OCI-M1 (cell line): ENCODE data around the gene SLC25A21.

ENCODE experiments used
- DNase-seq: peaks from one replicate; lab custom pipeline; 2025; lab: John Stamatoyannopoulos, UW

SLC25A21 gene

GRCh38 chr14:37088356-37089215 lies 83.8 kb downstream of the SLC25A21 start:
- DNase-seq: no peak

GRCh38 chr14:37087520-37087919 lies 84.9 kb downstream of the SLC25A21 start:
- no peak for DNase-seq

DNA sequence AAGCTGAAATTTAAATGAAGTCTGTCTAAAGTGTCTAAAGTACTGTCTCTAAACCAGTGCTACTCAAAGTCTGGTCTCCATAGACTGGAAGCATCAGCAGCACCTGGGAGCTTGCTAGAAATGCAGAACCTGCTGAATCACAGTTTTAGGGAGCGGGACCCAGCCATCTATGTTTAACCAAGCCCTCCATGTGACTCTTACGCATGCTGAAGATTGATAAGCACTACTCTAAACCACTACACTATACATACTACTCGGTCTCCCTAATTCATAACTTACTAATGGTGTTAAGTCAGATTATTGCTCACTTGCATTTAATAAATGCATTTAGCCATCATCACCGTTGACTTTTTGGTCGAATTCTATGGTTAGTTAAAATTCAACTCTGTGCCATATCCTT lies 88.8 kb downstream of the SLC25A21 start:
- DNase-seq: peak; percentile 35

DNA sequence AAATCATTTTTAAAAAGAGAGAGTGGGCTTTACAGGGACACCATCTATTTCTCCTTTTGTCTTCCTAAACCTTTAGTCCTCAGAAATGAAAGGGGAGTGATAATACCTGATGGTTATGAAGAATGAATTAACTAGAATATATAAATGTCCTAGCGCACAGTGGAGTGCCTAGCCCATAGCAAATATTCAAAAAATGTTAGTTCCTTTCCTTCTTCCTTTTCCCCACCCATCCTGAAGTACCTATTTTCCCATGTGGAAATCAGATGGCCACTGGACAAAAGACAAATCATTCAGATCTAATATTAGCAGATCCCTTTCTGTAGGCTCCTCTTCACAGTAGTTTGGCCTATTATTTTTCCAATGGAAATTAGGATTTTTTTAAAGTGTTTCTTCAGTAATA lies 90.0 kb downstream of the SLC25A21 start:
- no peak for DNase-seq

- no peak for DNase-seq
Observed at GRCh38 chr14:37081856-37082255, 90.5 kb downstream of the SLC25A21 start.

DNA sequence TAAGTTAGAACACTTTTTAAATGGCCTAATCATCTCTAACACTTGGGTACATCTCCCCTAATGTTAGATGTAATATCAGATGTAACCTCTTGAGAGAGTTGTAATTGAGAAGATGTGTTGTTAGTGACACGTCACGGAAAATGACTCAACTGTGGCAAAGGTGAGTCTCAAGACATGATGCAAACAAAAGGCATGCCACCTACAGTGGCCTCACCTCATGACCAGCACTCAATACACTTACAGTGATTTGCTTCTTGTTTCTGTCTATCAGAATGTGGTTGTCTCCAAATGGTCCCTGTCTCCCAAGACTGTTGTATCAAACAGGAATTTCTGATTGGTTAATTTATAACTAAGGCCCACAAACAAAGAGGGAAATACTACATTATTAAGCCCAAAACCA lies 91.2 kb downstream of the SLC25A21 start:
- no peak for DNase-seq

- no peak for DNase-seq
Observed at GRCh38 chr14:37078131-37078530, 94.3 kb downstream of the SLC25A21 start.

- DNase-seq: peak; percentile 67
Observed at GRCh38 chr14:37074320-37074719, 98.1 kb downstream of the SLC25A21 start.

DNA sequence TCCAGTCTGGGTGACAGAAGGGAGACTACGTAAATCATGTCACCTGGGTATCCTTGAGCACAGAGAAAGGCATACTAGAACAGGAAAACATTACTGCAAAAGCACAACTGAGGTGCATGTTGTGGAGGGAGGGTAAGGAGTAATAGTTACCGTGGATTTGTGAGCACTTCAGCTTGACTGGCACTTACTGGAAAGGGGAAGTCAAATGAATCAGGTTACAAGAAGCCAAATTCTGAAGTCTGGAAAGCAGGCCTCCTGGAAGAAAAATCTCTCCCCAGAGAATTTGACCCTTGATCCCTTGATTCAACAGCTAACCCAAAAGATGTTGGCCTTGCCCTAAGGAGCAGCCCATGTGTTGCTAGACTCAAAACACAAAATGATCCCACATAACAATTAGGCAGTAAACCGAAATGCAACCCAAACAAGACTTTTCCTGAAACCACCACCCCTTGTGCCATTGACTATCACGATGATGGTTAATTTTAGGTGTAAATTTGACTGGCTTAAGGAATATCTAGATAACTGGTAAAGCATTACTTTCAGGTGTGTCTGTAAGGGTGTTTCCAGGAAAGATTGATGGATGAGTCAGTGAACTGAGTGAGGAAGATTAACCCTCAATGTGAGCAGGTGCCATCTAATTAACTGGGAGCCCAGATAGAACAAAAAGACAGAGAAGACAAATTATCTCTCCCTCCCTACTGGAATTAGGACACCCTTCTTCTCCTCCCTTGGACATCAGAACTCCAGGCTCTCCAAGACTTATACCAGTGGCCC lies 108.8 kb downstream of the SLC25A21 start:
- peak; percentile 32 for DNase-seq

DNA sequence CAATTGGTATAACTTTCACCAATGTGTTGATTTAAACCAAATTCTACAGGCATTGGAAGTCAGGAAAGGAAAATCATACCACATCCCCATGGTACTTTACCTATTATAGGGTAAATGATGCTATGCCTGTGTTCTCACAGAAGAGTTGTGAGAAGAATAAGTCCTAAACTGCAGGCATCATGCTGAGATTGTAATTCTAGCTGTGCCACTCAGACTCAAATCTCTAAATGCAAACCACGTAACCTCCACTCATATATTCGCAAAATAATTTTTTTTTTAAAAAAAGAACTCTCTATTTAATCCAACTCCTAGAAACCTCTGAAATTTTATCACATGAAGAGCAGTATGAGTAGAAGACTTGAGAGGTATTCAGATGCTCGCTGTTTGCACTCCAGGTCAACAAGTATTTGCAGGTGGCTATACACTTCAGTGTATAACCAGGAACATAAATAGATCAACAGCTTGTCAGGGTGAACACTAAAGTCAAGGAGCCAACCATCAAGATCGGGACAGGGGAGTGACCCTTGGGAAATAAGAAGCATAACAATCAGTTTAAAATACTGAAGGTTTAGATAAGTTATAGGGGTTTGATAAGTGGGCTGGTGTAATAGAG lies 110.1 kb downstream of the SLC25A21 start:
- no peak for DNase-seq

DNA sequence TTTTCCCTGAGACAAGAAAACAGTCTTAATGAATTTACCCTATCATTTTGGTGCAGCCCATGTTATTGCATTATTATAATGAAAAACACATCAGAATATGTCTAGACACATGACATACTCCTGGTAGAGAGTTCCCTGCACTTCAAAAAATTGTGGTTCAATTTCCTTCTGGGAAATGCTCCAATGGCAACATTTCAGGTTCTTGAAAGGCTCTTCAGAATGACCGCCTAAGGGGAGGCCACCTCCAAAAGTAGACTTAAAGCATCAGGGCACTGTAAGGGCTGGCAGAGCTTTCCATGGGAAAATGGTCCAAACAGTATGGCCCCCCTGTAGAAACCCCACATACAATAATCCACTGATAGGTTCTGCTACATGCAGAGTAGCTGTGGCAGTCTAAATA lies 110.7 kb downstream of the SLC25A21 start:
- no peak for DNase-seq

GRCh38 chr14:37060496-37061260 lies 111.7 kb downstream of the SLC25A21 start:
- DNase-seq: no peak

GRCh38 chr14:37057776-37058175 lies 114.6 kb downstream of the SLC25A21 start:
- no peak for DNase-seq

DNA sequence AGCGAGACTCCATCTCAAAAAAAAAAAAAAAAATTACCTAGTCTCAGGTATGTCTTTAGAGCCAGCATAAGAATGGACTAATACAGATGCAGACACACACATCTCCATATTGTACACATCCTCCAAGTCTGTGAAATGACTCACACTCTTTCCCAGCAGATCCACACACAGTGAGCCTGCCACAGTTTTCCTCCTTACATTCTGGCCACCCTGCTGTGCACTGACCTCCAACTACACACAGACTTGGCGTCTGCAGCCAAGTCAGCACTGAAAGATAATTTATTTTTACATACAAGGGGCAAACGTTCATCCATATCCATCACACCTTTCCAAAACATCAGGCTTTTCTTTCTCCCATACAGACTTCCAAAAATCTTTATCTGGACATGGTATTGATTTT lies 115.9 kb downstream of the SLC25A21 start:
- no peak for DNase-seq

- DNase-seq: no peak
Observed at GRCh38 chr14:37054869-37055268, 117.5 kb downstream of the SLC25A21 start.

DNA sequence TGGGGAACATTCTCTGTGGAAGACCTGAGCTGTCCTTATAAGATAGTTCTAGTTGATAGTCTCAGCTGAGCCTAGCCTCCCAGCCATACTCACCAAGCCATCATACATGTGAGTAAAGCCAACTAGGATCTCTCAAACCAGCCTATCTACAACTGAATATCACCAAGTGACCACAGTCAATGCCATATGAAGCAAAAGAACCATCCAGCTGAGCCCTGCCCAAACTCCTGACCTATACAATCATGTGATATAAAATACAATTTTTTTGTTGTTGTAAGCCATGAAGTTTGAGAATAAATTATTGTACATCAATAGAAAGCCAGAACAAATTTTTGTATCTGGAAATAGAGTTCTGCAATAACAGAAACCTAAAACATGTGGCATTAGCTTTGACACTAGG lies 118.3 kb downstream of the SLC25A21 start:
- DNase-seq: no peak

- DNase-seq: no peak
Observed at GRCh38 chr14:37051680-37052079, 120.7 kb downstream of the SLC25A21 start.

DNA sequence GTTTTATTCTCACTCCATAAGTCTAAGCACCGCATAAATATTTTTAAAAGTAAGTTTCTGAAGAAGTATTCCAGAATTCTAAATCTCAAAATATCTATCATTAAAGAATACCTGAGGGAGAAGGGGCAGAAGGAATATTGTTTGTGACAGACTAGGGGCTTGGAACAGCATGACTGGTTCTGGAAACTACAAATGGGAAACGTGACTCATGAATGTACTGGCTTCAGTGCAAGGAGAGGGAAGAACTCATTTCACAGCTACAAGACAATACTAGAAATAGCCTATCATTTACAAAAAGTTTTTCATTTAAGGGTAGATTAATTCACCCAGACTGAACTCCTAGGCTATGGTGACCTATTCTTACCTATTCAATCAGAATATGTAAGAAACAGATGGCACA lies 121.3 kb downstream of the SLC25A21 start:
- no peak for DNase-seq

GRCh38 chr14:37048666-37049071 lies 123.7 kb downstream of the SLC25A21 start:
- DNase-seq: no peak

GRCh38 chr14:37047996-37048395 lies 124.4 kb downstream of the SLC25A21 start:
- DNase-seq: no peak

DNA sequence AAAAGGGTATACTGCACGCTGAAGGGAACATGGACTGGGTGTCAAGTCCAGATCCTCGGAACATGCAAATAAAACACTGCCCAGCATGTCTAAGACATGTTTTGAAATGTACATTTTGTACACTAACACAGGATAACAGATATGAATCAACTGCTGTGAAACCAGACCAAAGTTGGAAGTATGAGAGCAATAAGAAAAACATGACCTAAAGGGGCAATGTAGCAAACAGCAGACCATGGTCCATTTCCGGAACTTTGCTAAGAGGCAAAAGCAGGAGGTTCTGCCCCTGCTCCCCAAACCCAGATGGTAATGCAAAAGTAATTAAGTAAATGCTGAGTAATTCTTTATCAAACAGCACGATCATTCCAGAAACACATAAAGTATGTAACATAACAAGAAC lies 125.2 kb downstream of the SLC25A21 start:
- no peak for DNase-seq

DNA sequence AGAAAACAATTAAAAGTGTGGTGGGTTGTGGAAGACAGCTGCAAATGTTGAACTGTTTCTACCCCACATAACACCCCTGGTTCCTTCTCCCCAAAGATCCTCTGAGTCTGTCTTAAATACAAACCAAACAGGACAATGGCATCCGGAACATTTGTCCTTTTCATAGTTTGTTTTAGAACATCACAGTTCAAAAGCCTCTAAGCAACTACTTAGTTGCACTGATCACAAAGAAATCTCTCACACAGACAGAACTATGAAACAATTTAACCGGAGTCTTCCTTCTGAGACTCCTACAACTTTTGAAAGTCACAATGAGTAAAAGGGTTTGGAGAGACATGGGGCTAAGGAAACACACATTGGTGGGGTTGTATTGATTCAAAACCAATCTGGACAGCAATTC lies 125.6 kb downstream of the SLC25A21 start:
- peak; percentile 7 for DNase-seq
